ENCODE data around the gene STON1.

STON1 gene

GRCh38 chr2:48638261-48638660 lies 108.3 kb downstream of the STON1 start:
- no peak for FAIRE-seq
- DNase-seq (ENCODE audit: insufficient read length, low spot score) = no peak

More at GRCh38 chr2:48638261-48638660, 108.3 kb downstream of the STON1 start:
- no peak for TF ChIP-seq POLR2A (IDR thresholded peaks at IDR 0.05; ENCODE audit: low read depth, low read length)
